Measurements from ENCODE around the gene DOCK3. TPM values are rescaled to one million over a fixed set of nuclear protein-coding genes. Genes with fewer than 3 reads are reported as not detected.

The DOCK3 gene
- total RNA-seq, 2 donors from 2014 or later = 7.7 to 8.5 TPM

DNA sequence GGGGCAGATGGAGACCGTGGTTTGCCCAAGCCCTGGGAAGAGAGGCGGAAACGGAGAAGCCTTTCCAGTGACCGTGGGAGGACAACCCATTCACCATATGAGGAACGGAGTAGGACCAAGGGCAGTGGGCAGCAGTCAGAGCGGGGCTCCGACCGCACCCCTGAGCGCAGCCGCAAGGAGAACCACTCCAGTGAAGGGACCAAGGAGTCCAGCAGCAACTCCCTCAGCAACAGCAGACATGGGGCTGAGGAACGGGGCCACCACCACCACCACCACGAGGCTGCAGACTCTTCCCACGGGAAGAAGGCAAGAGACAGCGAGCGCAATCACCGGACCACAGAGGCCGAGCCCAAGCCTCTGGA lies 718.4 kb downstream of the DOCK3 start:
- H3K36me3 Mint-ChIP-seq (ENCODE audit: low read depth) = peaks cover 52% of the 10 kb centered on the region
- H3K27me3 Mint-ChIP-seq (ENCODE audit: insufficient read depth) = no peaks in the 10 kb centered on the region
- TF ChIP-seq, protein P1, sequence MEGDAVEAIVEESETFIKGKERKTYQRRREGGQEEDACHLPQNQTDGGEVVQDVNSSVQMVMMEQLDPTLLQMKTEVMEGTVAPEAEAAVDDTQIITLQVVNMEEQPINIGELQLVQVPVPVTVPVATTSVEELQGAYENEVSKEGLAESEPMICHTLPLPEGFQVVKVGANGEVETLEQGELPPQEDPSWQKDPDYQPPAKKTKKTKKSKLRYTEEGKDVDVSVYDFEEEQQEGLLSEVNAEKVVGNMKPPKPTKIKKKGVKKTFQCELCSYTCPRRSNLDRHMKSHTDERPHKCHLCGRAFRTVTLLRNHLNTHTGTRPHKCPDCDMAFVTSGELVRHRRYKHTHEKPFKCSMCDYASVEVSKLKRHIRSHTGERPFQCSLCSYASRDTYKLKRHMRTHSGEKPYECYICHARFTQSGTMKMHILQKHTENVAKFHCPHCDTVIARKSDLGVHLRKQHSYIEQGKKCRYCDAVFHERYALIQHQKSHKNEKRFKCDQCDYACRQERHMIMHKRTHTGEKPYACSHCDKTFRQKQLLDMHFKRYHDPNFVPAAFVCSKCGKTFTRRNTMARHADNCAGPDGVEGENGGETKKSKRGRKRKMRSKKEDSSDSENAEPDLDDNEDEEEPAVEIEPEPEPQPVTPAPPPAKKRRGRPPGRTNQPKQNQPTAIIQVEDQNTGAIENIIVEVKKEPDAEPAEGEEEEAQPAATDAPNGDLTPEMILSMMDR (conservative IDR thresholded peaks at IDR 0.05) = no peak
- peaks cover 6% of the 10 kb centered on the region for H3K9me3 Mint-ChIP-seq
- DNase-seq = no peak
- H3K27me3 ChIP-seq (ENCODE audit: control insufficient read depth, insufficient read depth, low read length, poor library complexity, severe bottlenecking) = no peaks in the 10 kb centered on the region
- H3K4me1 Mint-ChIP-seq = peaks cover 34% of the 10 kb centered on the region
- 97% methylated on average over 12 to 17 of the region's 17 CpGs for WGBS, 2 experiments (ENCODE audit: insufficient coverage in 1 of 2, insufficient read length in 1 of 2)
- H3K27ac ChIP-seq (ENCODE audit: low read depth, low read length) = no peak overlapping the region
- peaks cover 16% of the 10 kb centered on the region for H3K4me1 ChIP-seq (ENCODE audit: control insufficient read depth, insufficient read depth, low read length)
- peaks cover 73% of the 10 kb centered on the region for H3K36me3 ChIP-seq (ENCODE audit: control insufficient read depth, insufficient read depth, low read length)
- peak overlapping the region; percentile 75 for H3K4me3 Mint-ChIP-seq
- H3K9me3 ChIP-seq (ENCODE audit: control insufficient read depth, low read length) = peaks cover 27% of the 10 kb centered on the region
- H3K4me3 ChIP-seq (ENCODE audit: low read length) = peak overlapping the region; percentile 77
- H3K9ac ChIP-seq (ENCODE audit: extremely low read depth, low read length, poor library complexity, severe bottlenecking) = no peak overlapping the region
- peak overlapping the region; percentile 52 for H3K27ac Mint-ChIP-seq

DNA sequence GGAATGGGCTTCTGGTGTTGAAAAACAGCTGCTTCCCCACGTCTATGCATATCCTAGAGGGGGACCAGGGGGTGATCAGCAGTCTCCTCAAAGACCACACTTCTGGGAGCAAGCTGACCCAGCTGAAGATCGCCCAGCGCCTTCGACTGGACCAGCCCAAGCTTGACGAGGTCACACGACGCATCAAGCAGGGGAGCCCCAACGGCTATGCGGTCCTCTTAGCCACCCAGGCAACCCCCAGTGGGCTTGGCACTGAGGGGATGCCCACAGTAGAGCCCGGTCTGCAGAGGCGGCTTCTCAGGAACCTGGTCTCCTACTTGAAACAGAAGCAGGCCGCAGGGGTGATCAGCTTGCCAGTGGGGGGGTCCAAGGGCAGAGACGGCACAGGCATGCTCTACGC lies 718.8 kb downstream of the DOCK3 start:
- Mint-ChIP-seq H3K4me1 (peaks cover 33% of the 10 kb centered on the region), H3K27me3 (ENCODE audit: insufficient read depth) (no peaks in the 10 kb centered on the region), H3K27ac (peak overlapping the region; percentile 32), H3K36me3 (ENCODE audit: low read depth) (peaks cover 48% of the 10 kb centered on the region), H3K9me3 (peaks cover 6% of the 10 kb centered on the region), H3K4me3 (peak overlapping the region; percentile 75)
- Histone ChIP-seq H3K4me1 (ENCODE audit: control insufficient read depth, insufficient read depth, low read length) (peaks cover 16% of the 10 kb centered on the region), H3K27me3 (ENCODE audit: control insufficient read depth, insufficient read depth, low read length, poor library complexity, severe bottlenecking) (no peaks in the 10 kb centered on the region), H3K9ac (ENCODE audit: extremely low read depth, low read length, poor library complexity, severe bottlenecking) (no peak overlapping the region), H3K4me3 (ENCODE audit: low read length) (peak overlapping the region; percentile 77), H3K36me3 (ENCODE audit: control insufficient read depth, insufficient read depth, low read length) (peaks cover 72% of the 10 kb centered on the region), H3K27ac (ENCODE audit: low read depth, low read length) (no peak overlapping the region), H3K9me3 (ENCODE audit: control insufficient read depth, low read length) (peaks cover 27% of the 10 kb centered on the region)
- WGBS, 2 experiments (ENCODE audit: insufficient coverage in 1 of 2, insufficient read length in 1 of 2) = 94 to 97% methylated on average over 10 to 14 of the region's 14 CpGs
- TF ChIP-seq, protein P1 (conservative IDR thresholded peaks at IDR 0.05) = no peak
- no peak for DNase-seq

DNA sequence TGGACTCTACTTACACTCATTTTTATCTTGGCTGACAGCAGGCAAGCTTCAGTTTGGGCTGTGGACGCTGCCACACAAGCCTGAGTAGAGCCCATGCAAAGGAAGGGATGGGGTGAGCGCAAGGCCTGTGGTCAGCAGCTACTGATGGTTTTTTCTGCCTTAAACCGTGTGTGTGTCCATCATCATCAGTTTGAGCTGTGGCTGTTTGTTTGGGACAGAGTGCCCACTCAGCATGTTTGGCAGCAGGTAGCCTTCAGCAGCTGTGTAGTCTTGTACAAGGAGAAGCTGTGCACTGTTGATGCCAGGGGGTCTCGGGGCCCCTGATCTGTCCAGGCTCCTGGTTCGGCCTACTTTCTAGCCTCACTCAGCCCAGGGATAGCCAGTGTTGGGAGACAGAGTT lies 719.8 kb downstream of the DOCK3 start:
- peaks cover 27% of the 10 kb centered on the region for H3K4me1 Mint-ChIP-seq
- Histone ChIP-seq H3K27ac (ENCODE audit: low read depth, low read length) (no peak overlapping the region), H3K9ac (ENCODE audit: extremely low read depth, low read length, poor library complexity, severe bottlenecking) (no peak overlapping the region), H3K4me1 (ENCODE audit: control insufficient read depth, insufficient read depth, low read length) (peaks cover 12% of the 10 kb centered on the region), H3K36me3 (ENCODE audit: control insufficient read depth, insufficient read depth, low read length) (peaks cover 64% of the 10 kb centered on the region), H3K4me3 (ENCODE audit: low read length) (peak overlapping the region; percentile 77), H3K27me3 (ENCODE audit: control insufficient read depth, insufficient read depth, low read length, poor library complexity, severe bottlenecking) (no peaks in the 10 kb centered on the region), H3K9me3 (ENCODE audit: control insufficient read depth, low read length) (peaks cover 27% of the 10 kb centered on the region)
- H3K4me3 Mint-ChIP-seq = peak overlapping the region; percentile 75
- peak overlapping the region; percentile 37 for H3K27ac Mint-ChIP-seq
- 94 to 100% methylated on average over 4 to 5 of the region's 5 CpGs for WGBS, 2 experiments (ENCODE audit: insufficient coverage in 1 of 2, insufficient read length in 1 of 2)
- TF ChIP-seq, protein P1 (conservative IDR thresholded peaks at IDR 0.05) = no peak
- H3K27me3 Mint-ChIP-seq (ENCODE audit: insufficient read depth) = no peaks in the 10 kb centered on the region
- no peak for DNase-seq
- peaks cover 39% of the 10 kb centered on the region for H3K36me3 Mint-ChIP-seq (ENCODE audit: low read depth)
- peaks cover 6% of the 10 kb centered on the region for H3K9me3 Mint-ChIP-seq
